Left ventricle myocardium inferior (tissue), 1 donor: ENCODE measurements around the gene EDN3. TPM values are rescaled to one million over a fixed set of nuclear protein-coding genes. Genes with fewer than 3 reads are reported as not detected.

Experiments
- DNase-seq: peaks from one replicate; pipeline ENCODE4 v3.0.0-alpha.2; 2020
- H3K27ac ChIP-seq: fragments of 200-600 bp; replicated peaks from 2 replicates; pipeline ENCODE4 v1.8.0; 2021
- H3K27me3 ChIP-seq: fragments of 200-600 bp; 2 replicates; pipeline ENCODE4 v1.8.0; 2021; ENCODE audit warnings: low read depth
- H3K36me3 ChIP-seq: fragments of 200-600 bp; 2 replicates; pipeline ENCODE4 v1.8.0; 2021
- H3K4me1 ChIP-seq: fragments of 200-600 bp; 2 replicates; pipeline ENCODE4 v1.8.0; 2021
- H3K4me3 ChIP-seq: fragments of 200-600 bp; 2 replicates; pipeline ENCODE4 v1.8.0; 2021; ENCODE audit warnings: mild to moderate bottlenecking, moderate library complexity
- H3K9me3 ChIP-seq: fragments of 200-600 bp; replicated peaks from 2 replicates; pipeline ENCODE4 v1.8.0; 2021
- intact Hi-C: fragments of 100-400 bp; cut with micrococcal nuclease; formaldehyde crosslinking; loops from one replicate; pipeline ENCODE4 v1.11.0; 2022
- long read RNA-seq: library from polyadenylated mRNA; unstranded; transcript quantifications from one replicate; pipeline ENCODE4 v2.0.0, GENCODE V29; 2021
- total RNA-seq: library from RNA; stranded (reverse); fragmentation: NEBNext Ultra II Directional; extraction: Animal tissue kit (Norgen Biotek cat#: 25700); gene quantifications from one replicate; pipeline ENCODE4 v1.2.1, GENCODE V29; 2021
- TF ChIP-seq, protein P1 (sequence below): fragments of 200-600 bp; IDR thresholded peaks from 2 replicates; pipeline ENCODE4 v1.8.0; 2021; ENCODE audit warnings: antibody characterized with exemption, mild to moderate bottlenecking, borderline replicate concordance
- donor health status: DM: no; HTN: yes; CAD: no; lungs with severe emphysema.

EDN3 gene, protein sequence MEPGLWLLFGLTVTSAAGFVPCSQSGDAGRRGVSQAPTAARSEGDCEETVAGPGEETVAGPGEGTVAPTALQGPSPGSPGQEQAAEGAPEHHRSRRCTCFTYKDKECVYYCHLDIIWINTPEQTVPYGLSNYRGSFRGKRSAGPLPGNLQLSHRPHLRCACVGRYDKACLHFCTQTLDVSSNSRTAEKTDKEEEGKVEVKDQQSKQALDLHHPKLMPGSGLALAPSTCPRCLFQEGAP
- total RNA-seq = not detected
- long read RNA-seq = 0 reads

DNA sequence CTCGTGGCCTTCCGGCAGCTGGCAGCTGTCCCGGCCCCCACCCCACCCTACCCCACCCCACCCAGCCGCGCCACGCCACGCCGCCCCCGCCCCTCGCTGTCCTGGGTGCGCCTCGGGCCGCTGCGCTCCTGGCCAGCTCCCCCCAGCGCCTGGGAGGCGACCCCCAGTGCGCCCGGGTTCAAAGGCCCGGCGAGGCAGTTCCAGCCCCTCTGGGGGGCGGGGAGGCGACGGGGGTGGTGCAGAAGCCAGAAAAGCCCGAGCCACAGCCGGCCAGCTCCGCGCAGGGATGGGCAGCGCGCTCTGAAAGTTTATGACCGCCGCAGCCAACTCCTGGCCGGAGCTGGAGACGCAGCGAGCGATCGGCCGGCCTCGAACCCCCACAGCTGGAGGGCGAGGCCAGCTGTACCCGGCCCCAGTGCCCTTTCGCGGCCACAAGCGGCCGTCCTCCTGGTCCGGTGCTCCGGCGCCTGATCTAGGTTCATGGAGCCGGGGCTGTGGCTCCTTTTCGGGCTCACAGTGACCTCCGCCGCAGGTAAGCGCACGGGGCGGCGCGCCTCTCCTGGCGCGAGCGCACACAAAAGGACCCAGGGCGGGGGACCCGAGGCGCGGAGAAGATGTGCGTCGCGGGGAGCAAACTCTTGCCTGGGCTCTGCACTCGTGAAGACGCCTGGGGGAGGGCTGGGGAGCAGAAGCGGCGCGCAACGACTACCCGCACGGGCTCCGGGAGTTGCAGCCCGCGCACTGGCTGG is at the start of gene EDN3:
Gene EDN3 (plus strand): TSS at position 279 of the 749 bp plus-strand sequence. CDS start 202 bp downstream, at position 481.
- peaks cover 9% of the 10 kb centered on the region for H3K4me1 ChIP-seq
- no peak for DNase-seq
- H3K36me3 ChIP-seq = no peaks in the 10 kb centered on the region
- H3K27me3 ChIP-seq = peaks cover 99% of the 10 kb centered on the region
- TF ChIP-seq, protein P1, sequence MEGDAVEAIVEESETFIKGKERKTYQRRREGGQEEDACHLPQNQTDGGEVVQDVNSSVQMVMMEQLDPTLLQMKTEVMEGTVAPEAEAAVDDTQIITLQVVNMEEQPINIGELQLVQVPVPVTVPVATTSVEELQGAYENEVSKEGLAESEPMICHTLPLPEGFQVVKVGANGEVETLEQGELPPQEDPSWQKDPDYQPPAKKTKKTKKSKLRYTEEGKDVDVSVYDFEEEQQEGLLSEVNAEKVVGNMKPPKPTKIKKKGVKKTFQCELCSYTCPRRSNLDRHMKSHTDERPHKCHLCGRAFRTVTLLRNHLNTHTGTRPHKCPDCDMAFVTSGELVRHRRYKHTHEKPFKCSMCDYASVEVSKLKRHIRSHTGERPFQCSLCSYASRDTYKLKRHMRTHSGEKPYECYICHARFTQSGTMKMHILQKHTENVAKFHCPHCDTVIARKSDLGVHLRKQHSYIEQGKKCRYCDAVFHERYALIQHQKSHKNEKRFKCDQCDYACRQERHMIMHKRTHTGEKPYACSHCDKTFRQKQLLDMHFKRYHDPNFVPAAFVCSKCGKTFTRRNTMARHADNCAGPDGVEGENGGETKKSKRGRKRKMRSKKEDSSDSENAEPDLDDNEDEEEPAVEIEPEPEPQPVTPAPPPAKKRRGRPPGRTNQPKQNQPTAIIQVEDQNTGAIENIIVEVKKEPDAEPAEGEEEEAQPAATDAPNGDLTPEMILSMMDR = no peak
- H3K4me3 ChIP-seq = peak within 1 kb of the TSS; percentile 14
- H3K27ac ChIP-seq = no peak within 1 kb of the TSS
- intact Hi-C loops = no loop called here
- no peaks in the 10 kb centered on the region for H3K9me3 ChIP-seq

DNA sequence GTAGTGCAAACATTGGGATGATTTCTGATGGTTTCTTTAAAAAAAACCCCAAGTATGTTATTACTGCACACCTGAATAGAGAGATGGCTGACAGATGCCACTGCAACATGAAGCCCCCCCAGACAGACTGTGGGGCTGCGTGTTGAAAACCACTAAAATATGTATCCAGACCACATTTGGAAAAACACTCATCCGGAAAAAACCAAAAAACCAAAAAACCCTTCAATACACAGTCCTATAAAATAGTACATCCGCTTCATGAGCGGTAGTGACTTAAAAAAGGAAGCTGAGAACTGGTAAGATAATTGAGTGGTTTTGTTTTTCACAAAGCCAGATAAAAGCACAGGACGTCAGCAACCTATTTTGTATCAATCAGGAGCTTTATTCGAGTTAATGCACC is 47.1 kb upstream of the EDN3 start:
- H3K4me1 ChIP-seq = no peaks in the 10 kb centered on the region
- no peak overlapping the region for H3K4me3 ChIP-seq
- no peak overlapping the region for H3K27ac ChIP-seq
- intact Hi-C loops = no loop called here
- TF ChIP-seq, protein P1 = no peak
- H3K9me3 ChIP-seq = peaks cover 6% of the 10 kb centered on the region
- no peak for DNase-seq
- H3K27me3 ChIP-seq = peaks cover 96% of the 10 kb centered on the region
- no peaks in the 10 kb centered on the region for H3K36me3 ChIP-seq

DNA sequence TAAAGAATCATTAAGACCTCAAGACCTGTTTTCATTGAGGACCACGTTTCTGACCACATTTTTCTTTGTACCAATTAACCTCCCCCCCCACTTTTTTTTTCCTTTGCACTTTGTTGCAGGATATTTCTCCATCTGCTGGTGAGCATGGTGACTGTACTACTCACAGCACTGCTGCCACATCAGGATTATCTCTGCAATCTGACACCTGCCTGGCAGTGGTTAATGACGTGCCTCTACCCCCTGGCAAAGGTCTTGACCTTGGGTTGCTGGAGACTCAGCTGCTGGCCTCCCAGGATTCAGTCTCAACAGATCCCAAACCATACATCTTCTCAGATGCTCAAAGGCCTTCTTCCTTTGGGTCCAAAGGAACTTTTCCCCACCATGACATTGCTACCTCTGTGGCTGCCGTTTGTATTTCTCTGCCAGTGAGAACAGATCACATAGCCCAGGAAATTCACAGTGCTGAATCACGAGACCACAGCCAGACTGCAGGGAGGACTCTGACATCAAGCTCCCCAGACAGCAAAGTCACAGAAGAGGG is 46.6 kb upstream of the EDN3 start:
- H3K36me3 ChIP-seq = no peaks in the 10 kb centered on the region
- H3K27ac ChIP-seq = no peak overlapping the region
- H3K27me3 ChIP-seq = peaks cover 100% of the 10 kb centered on the region
- peaks cover 6% of the 10 kb centered on the region for H3K9me3 ChIP-seq
- no peaks in the 10 kb centered on the region for H3K4me1 ChIP-seq
- TF ChIP-seq, protein P1 = no peak
- intact Hi-C loops = no loop called here
- DNase-seq = no peak
- no peak overlapping the region for H3K4me3 ChIP-seq

DNA sequence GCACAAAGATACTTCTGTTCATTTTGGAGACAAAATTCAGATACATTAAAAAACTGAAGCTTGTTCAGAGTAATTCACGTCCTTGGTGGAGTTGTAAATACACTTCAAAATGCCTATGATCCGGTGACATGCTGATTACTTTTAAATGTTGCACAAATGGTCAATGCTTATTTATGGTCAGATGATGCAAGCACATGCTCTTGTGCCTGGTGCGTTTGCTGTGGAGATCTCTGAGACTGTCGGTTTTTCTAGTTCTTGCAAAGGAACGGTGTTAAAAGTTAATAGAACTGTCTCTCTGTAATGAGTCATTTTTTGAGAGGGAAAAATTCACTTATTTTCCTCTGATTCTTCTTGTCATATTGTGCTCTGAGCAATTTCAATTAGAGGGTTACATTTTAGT is 45.2 kb upstream of the EDN3 start:
- intact Hi-C loops = no loop called here
- no peaks in the 10 kb centered on the region for H3K4me1 ChIP-seq
- H3K27ac ChIP-seq = no peak overlapping the region
- no peak for DNase-seq
- H3K9me3 ChIP-seq = peaks cover 6% of the 10 kb centered on the region
- no peak overlapping the region for H3K4me3 ChIP-seq
- TF ChIP-seq, protein P1 = no peak
- peaks cover 100% of the 10 kb centered on the region for H3K27me3 ChIP-seq
- no peaks in the 10 kb centered on the region for H3K36me3 ChIP-seq

DNA sequence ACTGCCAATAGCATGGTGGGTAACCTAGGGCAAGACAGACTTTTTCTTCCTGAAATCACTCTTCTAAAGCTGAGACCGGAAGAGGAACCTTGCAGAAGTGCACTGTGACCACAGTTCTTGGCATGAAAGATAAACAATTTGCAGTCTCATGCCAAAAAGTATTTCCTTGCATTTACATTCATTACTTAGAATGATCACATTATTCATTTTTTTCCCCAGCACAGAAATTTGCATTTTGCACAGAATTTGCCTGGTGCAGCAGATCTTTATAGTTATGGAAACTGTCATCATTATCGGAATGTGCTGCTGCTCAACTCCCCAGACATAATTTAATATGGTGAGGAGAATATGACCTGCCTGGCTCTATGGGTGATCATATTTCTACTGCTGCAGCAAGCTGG is 42.2 kb upstream of the EDN3 start:
- no peaks in the 10 kb centered on the region for H3K4me1 ChIP-seq
- no peak overlapping the region for H3K27ac ChIP-seq
- H3K36me3 ChIP-seq = no peaks in the 10 kb centered on the region
- H3K9me3 ChIP-seq = no peaks in the 10 kb centered on the region
- TF ChIP-seq, protein P1 = no peak
- DNase-seq = no peak
- H3K27me3 ChIP-seq = peaks cover 96% of the 10 kb centered on the region
- intact Hi-C loops = no loop called here
- no peak overlapping the region for H3K4me3 ChIP-seq
